Trophoblast cell (in vitro differentiated cells and primary cell): ENCODE measurements around the gene DOCK10.

ENCODE experiments used
- DNase-seq, 2 donors: peaks; one replicate each; pipeline ENCODE4 v3.0.0-alpha.2; 2016
- H2AFZ ChIP-seq: 2 replicates; pipeline ENCODE4 v1.6.1; 2013; ENCODE audit warnings: low read length, moderate library complexity, mild to moderate bottlenecking; ENCODE audit not compliant: insufficient read depth, poor library complexity
- H2AK5ac ChIP-seq: 2 replicates; pipeline ENCODE4 v1.6.1; 2013; ENCODE audit warnings: mild to moderate bottlenecking, low read length
- H2BK120ac ChIP-seq: 2 replicates; pipeline ENCODE4 v1.6.1; 2013; ENCODE audit warnings: low read length, mild to moderate bottlenecking, moderate library complexity; ENCODE audit not compliant: insufficient read depth, poor library complexity
- H2BK12ac ChIP-seq: 2 replicates; pipeline ENCODE4 v1.6.1; 2013; ENCODE audit warnings: mild to moderate bottlenecking, low read length, moderate library complexity
- H2BK5ac ChIP-seq: 2 replicates; pipeline ENCODE4 v1.6.1; 2013; ENCODE audit warnings: low read length, low read depth, moderate library complexity, mild to moderate bottlenecking; ENCODE audit not compliant: poor library complexity
- H3K14ac ChIP-seq: 2 replicates; pipeline ENCODE4 v1.6.1; 2013; ENCODE audit warnings: mild to moderate bottlenecking, low read length
- H3K18ac ChIP-seq: 2 replicates; pipeline ENCODE4 v1.6.1; 2013; ENCODE audit warnings: mild to moderate bottlenecking, low read length
- H3K23ac ChIP-seq: 2 replicates; pipeline ENCODE4 v1.6.1; 2013; ENCODE audit warnings: low read length
- H3K27ac ChIP-seq: 2 replicates; pipeline ENCODE4 v1.5.1; 2013; ENCODE audit warnings: low read depth, mild to moderate bottlenecking, inconsistent platforms, low read length, moderate library complexity
- H3K27me3 ChIP-seq: 2 replicates; pipeline ENCODE4 v1.6.1; 2013; ENCODE audit warnings: inconsistent platforms, mild to moderate bottlenecking, low read length, moderate library complexity; ENCODE audit not compliant: insufficient read depth
- H3K36me3 ChIP-seq, 2 experiments: 1 replicate in 1 of 2; 2 replicates in 1 of 2; pipeline ENCODE4 v1.6.1; 2013; ENCODE audit warnings: low read length in 2 of 2, mild to moderate bottlenecking in 2 of 2, moderate library complexity in 1 of 2; ENCODE audit not compliant: insufficient read depth in 2 of 2, control insufficient read depth in 1 of 2
- H3K4ac ChIP-seq: 2 replicates; pipeline ENCODE4 v1.6.1; 2013; ENCODE audit warnings: low read depth, mild to moderate bottlenecking, low read length, moderate library complexity
- H3K4me1 ChIP-seq, 2 experiments: 1 replicate in 1 of 2; 2 replicates in 1 of 2; pipeline ENCODE4 v1.6.1; 2013; ENCODE audit warnings: low read length in 2 of 2, mild to moderate bottlenecking in 2 of 2, moderate library complexity in 1 of 2; ENCODE audit not compliant: insufficient read depth in 2 of 2, control insufficient read depth in 1 of 2
- H3K4me2 ChIP-seq: 2 replicates; pipeline ENCODE4 v1.6.1; 2013; ENCODE audit warnings: inconsistent platforms, mild to moderate bottlenecking, low read length, moderate library complexity
- H3K4me3 ChIP-seq: 2 replicates; pipeline ENCODE4 v1.5.1; 2013; ENCODE audit warnings: mild to moderate bottlenecking, low read depth, low read length, inconsistent platforms
- H3K79me1 ChIP-seq: one replicate; pipeline ENCODE4 v1.6.1; 2013; ENCODE audit warnings: low read length
- H3K79me2 ChIP-seq: 2 replicates; pipeline ENCODE4 v1.6.1; 2013; ENCODE audit warnings: low read length, mild to moderate bottlenecking; ENCODE audit not compliant: control insufficient read depth, insufficient read depth, poor library complexity
- H3K9ac ChIP-seq: 2 replicates; pipeline ENCODE4 v1.6.1; 2013; ENCODE audit warnings: mild to moderate bottlenecking, low read length
- H3K9me3 ChIP-seq: 2 replicates; pipeline ENCODE4 v1.6.1; 2013; ENCODE audit warnings: low read depth, mild to moderate bottlenecking, control low read depth, inconsistent platforms, low read length; ENCODE audit not compliant: insufficient read depth
- H4K12ac ChIP-seq: 2 replicates; pipeline ENCODE4 v1.6.1; 2013; ENCODE audit warnings: low read depth, mild to moderate bottlenecking, low read length, moderate library complexity
- H4K8ac ChIP-seq: 2 replicates; pipeline ENCODE4 v1.6.1; 2013; ENCODE audit warnings: low read depth, mild to moderate bottlenecking, low read length, moderate library complexity
- H4K91ac ChIP-seq: one replicate; pipeline ENCODE4 v1.6.1; 2013; ENCODE audit warnings: low read depth, mild to moderate bottlenecking, low read length, moderate library complexity
- WGBS: extraction: QIAGEN DNeasy Blood & Tissue Kit; methylation state at CpG from one replicate; pipeline ENCODE4 v1.1.7; 2013; ENCODE audit warnings: missing lambda C conversion rate; ENCODE audit not compliant: insufficient read length, insufficient coverage; ENCODE audit errors: extremely low coverage; 5-methylcytosine and 5-hydroxymethylcytosine counted together

Gene DOCK10

DNA sequence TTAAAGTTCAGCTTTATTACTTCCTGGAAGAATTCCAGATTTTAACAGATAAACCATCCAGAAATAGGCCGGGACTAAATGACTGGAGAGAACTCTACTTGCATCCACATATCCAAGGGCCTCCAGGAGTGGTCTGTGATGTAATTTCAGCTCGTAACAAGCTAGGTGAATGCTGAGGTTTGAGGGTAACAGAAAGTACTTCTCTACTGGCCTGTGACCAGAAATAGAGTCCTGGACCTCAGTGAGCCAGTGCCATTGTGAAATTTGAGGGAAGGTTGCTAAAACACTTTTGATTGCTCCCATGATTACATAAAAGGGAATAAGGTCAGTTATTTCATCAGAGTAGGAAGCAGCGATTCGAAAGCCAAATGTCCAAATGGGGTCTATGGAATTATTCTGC, 158.1 kb downstream of the DOCK10 start:
- no peaks in the 10 kb centered on the region for H3K79me2 ChIP-seq
- H3K9me3 ChIP-seq = no peaks in the 10 kb centered on the region
- H3K4me2 ChIP-seq = no peak overlapping the region
- no CpG with 5 or more reads among the region's 4 CpGs for WGBS
- H3K4me1 ChIP-seq = no peaks in the 10 kb centered on the region
- H2AK5ac ChIP-seq = no peak overlapping the region
- H3K9ac ChIP-seq = no peak overlapping the region
- H3K36me3 ChIP-seq = no peaks in the 10 kb centered on the region
- H3K4ac ChIP-seq = no peak overlapping the region
- no peak overlapping the region for H3K18ac ChIP-seq
- H3K4me3 ChIP-seq = no peak overlapping the region
- H2BK5ac ChIP-seq = no peak overlapping the region
- no peak overlapping the region for H4K8ac ChIP-seq
- no peak overlapping the region for H3K23ac ChIP-seq
- no peak overlapping the region for H4K91ac ChIP-seq
- DNase-seq = peak in 1 of 2 donors; percentile 29
- no peak overlapping the region for H3K14ac ChIP-seq
- no peak overlapping the region for H4K12ac ChIP-seq
- no peak overlapping the region for H2BK120ac ChIP-seq
- no peaks in the 10 kb centered on the region for H3K27me3 ChIP-seq
- H2AFZ ChIP-seq = no peak overlapping the region
- H2BK12ac ChIP-seq = no peak overlapping the region
- no peak overlapping the region for H3K27ac ChIP-seq
- no peaks in the 10 kb centered on the region for H3K79me1 ChIP-seq

DNA sequence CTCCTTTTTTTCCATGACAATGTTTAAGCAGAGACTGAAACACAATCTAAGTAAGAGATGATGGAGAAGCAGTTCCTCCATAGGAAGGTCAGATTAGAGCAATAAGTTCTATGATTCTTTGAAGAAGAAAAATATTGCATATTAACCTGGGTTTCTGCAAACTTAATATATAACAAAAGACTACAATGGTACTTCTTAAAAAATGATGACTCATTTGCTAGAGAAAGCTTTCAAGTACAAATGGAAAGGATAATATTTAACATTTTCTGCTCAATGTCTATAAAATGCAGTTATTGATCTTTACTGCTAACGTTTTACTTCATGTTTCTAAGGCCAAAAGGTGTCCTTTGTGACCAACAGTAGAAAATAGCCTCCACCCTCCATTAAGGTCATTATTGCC, 158.6 kb downstream of the DOCK10 start:
- Histone ChIP-seq H3K4ac (no peak overlapping the region), H3K27me3 (no peaks in the 10 kb centered on the region), H2AFZ (no peak overlapping the region), H3K79me2 (no peaks in the 10 kb centered on the region), H3K36me3 (no peaks in the 10 kb centered on the region), H2BK120ac (no peak overlapping the region), H3K9me3 (no peaks in the 10 kb centered on the region), H4K8ac (no peak overlapping the region), H3K27ac (no peak overlapping the region), H4K12ac (no peak overlapping the region), H3K23ac (no peak overlapping the region), H3K4me2 (no peak overlapping the region), H3K14ac (no peak overlapping the region), H3K9ac (no peak overlapping the region), H4K91ac (no peak overlapping the region), H3K79me1 (no peaks in the 10 kb centered on the region), H2BK12ac (no peak overlapping the region), H3K4me1 (no peaks in the 10 kb centered on the region), H3K18ac (no peak overlapping the region), H2BK5ac (no peak overlapping the region), H2AK5ac (no peak overlapping the region), H3K4me3 (no peak overlapping the region)
- no peak for DNase-seq
- WGBS = no CpG with 5 or more reads among the region's 1 CpG

DNA sequence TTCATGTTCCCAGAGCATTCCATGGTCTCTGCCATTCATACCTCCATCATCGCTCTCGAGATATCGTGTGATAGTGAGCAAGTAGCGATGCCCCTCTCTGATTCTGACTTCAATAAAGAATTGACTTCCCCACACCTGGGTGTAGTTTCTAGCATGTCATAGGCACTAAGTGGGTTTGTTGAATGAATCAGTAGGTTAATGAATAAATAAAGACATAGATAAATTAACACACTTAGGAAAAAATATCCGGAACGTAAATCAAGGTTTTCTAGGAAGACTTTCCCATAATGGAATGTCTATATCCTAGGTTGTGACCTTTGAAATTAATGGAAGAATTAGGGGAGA, 159.1 kb downstream of the DOCK10 start:
- Histone ChIP-seq H4K8ac (no peak overlapping the region), H2AFZ (no peak overlapping the region), H3K4ac (no peak overlapping the region), H3K36me3 (no peaks in the 10 kb centered on the region), H2BK12ac (no peak overlapping the region), H3K9ac (no peak overlapping the region), H3K79me1 (no peaks in the 10 kb centered on the region), H3K79me2 (no peaks in the 10 kb centered on the region), H2AK5ac (no peak overlapping the region), H4K91ac (no peak overlapping the region), H2BK120ac (no peak overlapping the region), H4K12ac (no peak overlapping the region), H3K23ac (no peak overlapping the region), H3K9me3 (no peaks in the 10 kb centered on the region), H3K14ac (no peak overlapping the region), H3K4me1 (no peaks in the 10 kb centered on the region), H3K18ac (no peak overlapping the region), H3K27ac (no peak overlapping the region), H2BK5ac (no peak overlapping the region), H3K27me3 (no peaks in the 10 kb centered on the region), H3K4me2 (no peak overlapping the region), H3K4me3 (no peak overlapping the region)
- no peak for DNase-seq
- no CpG with 5 or more reads among the region's 6 CpGs for WGBS

DNA sequence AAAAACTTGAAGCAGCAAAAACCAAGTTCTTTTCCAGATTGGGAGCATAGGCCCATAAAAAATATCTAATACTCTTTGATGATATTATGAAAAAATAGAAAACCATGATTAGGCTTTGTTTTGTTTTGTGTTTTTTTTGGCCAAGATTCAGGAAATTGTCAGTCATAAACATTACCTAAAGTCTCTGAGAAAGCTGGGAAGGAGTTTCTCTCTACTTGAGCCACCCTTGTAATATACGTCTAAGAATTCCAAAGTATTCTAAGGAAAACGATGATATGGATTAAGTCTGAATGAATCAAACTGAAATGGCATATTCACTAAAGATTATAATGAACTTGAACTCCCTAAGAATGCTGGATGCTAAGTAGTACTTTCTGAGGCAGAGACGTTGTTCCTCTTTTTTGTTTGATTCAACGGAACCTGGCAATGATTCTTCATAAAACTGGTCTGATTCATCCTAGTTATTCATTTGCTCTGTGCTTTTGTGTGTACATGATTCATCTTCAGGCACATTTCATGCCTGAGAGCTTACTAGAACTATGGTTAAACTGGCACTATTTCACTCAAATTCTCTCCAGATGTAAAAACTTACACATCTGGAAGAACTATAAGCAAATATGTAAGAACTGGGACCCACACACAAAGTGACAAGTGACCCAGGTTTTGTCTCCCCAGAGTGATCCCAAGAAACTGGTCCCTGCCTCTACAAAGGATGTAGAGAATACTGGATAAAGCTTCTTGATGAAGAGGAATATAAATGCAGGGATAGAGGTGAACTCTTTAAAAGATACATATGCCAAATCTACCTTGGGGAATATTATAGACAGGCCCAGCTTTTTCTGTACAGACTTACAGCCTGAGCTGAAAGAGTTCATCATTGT, 159.7 kb downstream of the DOCK10 start:
- Histone ChIP-seq H2AK5ac (no peak overlapping the region), H3K9me3 (no peaks in the 10 kb centered on the region), H4K12ac (no peak overlapping the region), H2BK5ac (no peak overlapping the region), H3K79me1 (no peaks in the 10 kb centered on the region), H4K8ac (no peak overlapping the region), H3K27me3 (no peaks in the 10 kb centered on the region), H3K23ac (no peak overlapping the region), H2AFZ (no peak overlapping the region), H3K4me3 (no peak overlapping the region), H3K36me3 (no peaks in the 10 kb centered on the region), H2BK120ac (no peak overlapping the region), H3K4me2 (no peak overlapping the region), H3K79me2 (no peaks in the 10 kb centered on the region), H3K4me1 (no peaks in the 10 kb centered on the region), H4K91ac (no peak overlapping the region), H3K14ac (no peak overlapping the region), H3K27ac (no peak overlapping the region), H3K4ac (no peak overlapping the region), H3K18ac (no peak overlapping the region), H3K9ac (no peak overlapping the region), H2BK12ac (no peak overlapping the region)
- peak in 1 of 2 donors; percentile 27 for DNase-seq
- WGBS = no CpG with 5 or more reads among the region's 4 CpGs
